Activated CD4-positive, alpha-beta T cell treated with anti-CD3 and anti-CD28 coated beads for 1 hour (primary cell): ENCODE results near the gene LIPC.

Experiments used
- DNase-seq: peaks from one replicate; pipeline ENCODE4 v3.0.0-alpha.2; 2020

Gene LIPC

GRCh38 chr15:58438111-58438510 lies 6.3 kb downstream of the LIPC start:
- DNase-seq, result no peak

- DNase-seq, result no peak
These were observed 7.2 kb downstream of the LIPC start for GRCh38 chr15:58438956-58439355.

GRCh38 chr15:58440158-58440910 lies 8.5 kb downstream of the LIPC start:
- DNase-seq, result no peak

GRCh38 chr15:58440922-58441321 lies 9.1 kb downstream of the LIPC start:
- no peak for DNase-seq

- no peak for DNase-seq
These were observed 9.7 kb downstream of the LIPC start for GRCh38 chr15:58441376-58442070.

GRCh38 chr15:58442122-58442521 lies 10.3 kb downstream of the LIPC start:
- DNase-seq, result no peak

- DNase-seq, result no peak
These were observed 11.5 kb downstream of the LIPC start for GRCh38 chr15:58443308-58443707.

- DNase-seq, result no peak
These were observed 12.3 kb downstream of the LIPC start for GRCh38 chr15:58444056-58444455.

- DNase-seq, result no peak
These were observed 13.0 kb downstream of the LIPC start for GRCh38 chr15:58444658-58445332.

GRCh38 chr15:58445865-58446264 lies 14.1 kb downstream of the LIPC start:
- DNase-seq, result no peak

GRCh38 chr15:58446521-58446920 lies 14.7 kb downstream of the LIPC start:
- no peak for DNase-seq

GRCh38 chr15:58447271-58448010 lies 15.7 kb downstream of the LIPC start:
- no peak for DNase-seq

GRCh38 chr15:58448331-58448730 lies 16.5 kb downstream of the LIPC start:
- DNase-seq, result no peak

GRCh38 chr15:58448906-58449305 lies 17.1 kb downstream of the LIPC start:
- no peak for DNase-seq

- no peak for DNase-seq
These were observed 20.0 kb downstream of the LIPC start for GRCh38 chr15:58451826-58452225.

GRCh38 chr15:58452775-58453174 lies 21.0 kb downstream of the LIPC start:
- DNase-seq, result no peak

GRCh38 chr15:58453931-58454793 lies 22.4 kb downstream of the LIPC start:
- DNase-seq, result no peak

GRCh38 chr15:58454950-58455401 lies 23.2 kb downstream of the LIPC start:
- DNase-seq, result no peak

- no peak for DNase-seq
These were observed 25.7 kb downstream of the LIPC start for GRCh38 chr15:58457466-58457965.

GRCh38 chr15:58458076-58458475 lies 26.3 kb downstream of the LIPC start:
- no peak for DNase-seq

GRCh38 chr15:58459045-58459444 lies 27.3 kb downstream of the LIPC start:
- DNase-seq, result no peak

GRCh38 chr15:58459560-58459959 lies 27.8 kb downstream of the LIPC start:
- DNase-seq, result no peak
